CD4-positive, alpha-beta T cell treated with Interleukin-1 beta for 1 hour (primary cell): ENCODE results near the gene STIMATE.

Experiments
- DNase-seq, 2 donors: peaks; one replicate each; pipeline ENCODE4 v3.0.0-alpha.2; 2020 to 2022

Gene STIMATE

GRCh38 chr3:52811452-52812011 lies 85.8 kb downstream of the STIMATE start:
- DNase-seq, result no peak

- DNase-seq, result no peak
Observed at GRCh38 chr3:52810923-52811322, 86.4 kb downstream of the STIMATE start.

GRCh38 chr3:52809662-52810377 lies 87.5 kb downstream of the STIMATE start:
- no peak for DNase-seq

GRCh38 chr3:52809149-52809548 lies 88.2 kb downstream of the STIMATE start:
- DNase-seq, result no peak

- no peak for DNase-seq
Observed at GRCh38 chr3:52805270-52806039, 91.9 kb downstream of the STIMATE start.

GRCh38 chr3:52801839-52802238 lies 95.5 kb downstream of the STIMATE start:
- no peak for DNase-seq

GRCh38 chr3:52800079-52800478 lies 97.3 kb downstream of the STIMATE start:
- DNase-seq, result no peak

GRCh38 chr3:52798978-52799476 lies 98.3 kb downstream of the STIMATE start:
- DNase-seq, result peak in 1 of 2 donors; percentile 24

GRCh38 chr3:52798376-52798977 lies 98.9 kb downstream of the STIMATE start:
- no peak for DNase-seq

GRCh38 chr3:52796411-52796810 lies 100.9 kb downstream of the STIMATE start:
- no peak for DNase-seq

- DNase-seq, result no peak
Observed at GRCh38 chr3:52795298-52795900, 101.9 kb downstream of the STIMATE start.

- no peak for DNase-seq
Observed at GRCh38 chr3:52794612-52795099, 102.7 kb downstream of the STIMATE start, which contains the start of gene ITIH3. TSS of gene ITIH3 (plus strand) at chr3:52794796. CDS start at chr3:52794804, 8 bp downstream.

- DNase-seq, result no peak
Observed at GRCh38 chr3:52793702-52794611, 103.4 kb downstream of the STIMATE start.

GRCh38 chr3:52792961-52793695 lies 104.2 kb downstream of the STIMATE start:
- no peak for DNase-seq

- no peak for DNase-seq
Observed at GRCh38 chr3:52792413-52792812, 104.9 kb downstream of the STIMATE start.

- no peak for DNase-seq
Observed at GRCh38 chr3:52791928-52792327, 105.4 kb downstream of the STIMATE start.

- DNase-seq, result no peak
Observed at GRCh38 chr3:52791366-52791765, 106.0 kb downstream of the STIMATE start.

- no peak for DNase-seq
Observed at GRCh38 chr3:52790741-52791140, 106.6 kb downstream of the STIMATE start.

- no peak for DNase-seq
Observed at GRCh38 chr3:52790337-52790736, 107.0 kb downstream of the STIMATE start.

- DNase-seq, result no peak
Observed at GRCh38 chr3:52789746-52790040, 107.7 kb downstream of the STIMATE start.
